Smooth muscle cell (in vitro differentiated cells): ENCODE measurements around the gene AFF4. TPM values are rescaled to one million over a fixed set of nuclear protein-coding genes. Genes with fewer than 3 reads are reported as not detected.

Experiments
- DNase-seq: peaks from one replicate; lab custom pipeline; 2025; ENCODE audit not compliant: unreplicated experiment; lab: John Stamatoyannopoulos, UW
- H2AFZ ChIP-seq: fragments of 200-600 bp; sonication (generic); 2 replicates; pipeline ENCODE4 v1.6.0; 2016; ENCODE audit warnings: antibody characterized with exemption, low read depth, mild to moderate bottlenecking
- H3F3A ChIP-seq: fragments of 200-600 bp; sonication (generic); 2 replicates; pipeline ENCODE4 v1.6.0; 2017; ENCODE audit warnings: antibody characterized with exemption, low read depth
- H3K27ac ChIP-seq: fragments of 200-600 bp; sonication (generic); 2 replicates; pipeline ENCODE4 v1.5.1; 2016; ENCODE audit warnings: low read depth, mild to moderate bottlenecking
- H3K27me3 ChIP-seq: fragments of 200-600 bp; sonication (generic); 2 replicates; pipeline ENCODE4 v1.6.1; 2016; ENCODE audit warnings: low read depth, mild to moderate bottlenecking
- H3K36me3 ChIP-seq: fragments of 200-600 bp; sonication (generic); 2 replicates; pipeline ENCODE4 v1.5.1; 2016; ENCODE audit warnings: low read depth
- H3K4me1 ChIP-seq: fragments of 200-600 bp; sonication (generic); 2 replicates; pipeline ENCODE4 v1.5.1; 2016; ENCODE audit warnings: low read depth
- H3K4me2 ChIP-seq: fragments of 200-600 bp; sonication (generic); 2 replicates; pipeline ENCODE4 v1.6.0; 2016; ENCODE audit warnings: mild to moderate bottlenecking
- H3K4me3 ChIP-seq: fragments of 200-600 bp; sonication (generic); 2 replicates; pipeline ENCODE4 v1.5.1; 2016; ENCODE audit warnings: mild to moderate bottlenecking
- H3K79me2 ChIP-seq: fragments of 200-600 bp; sonication (generic); 2 replicates; pipeline ENCODE4 v1.6.0; 2016; ENCODE audit warnings: low read depth, mild to moderate bottlenecking
- H3K9ac ChIP-seq: fragments of 200-600 bp; sonication (generic); 2 replicates; pipeline ENCODE4 v1.6.0; 2016; ENCODE audit warnings: low read depth
- H3K9me3 ChIP-seq: fragments of 200-600 bp; sonication (generic); replicated peaks from 2 replicates; pipeline ENCODE4 v1.5.1; 2016; ENCODE audit warnings: low read depth
- H4K20me1 ChIP-seq: fragments of 200-600 bp; sonication (generic); 2 replicates; pipeline ENCODE4 v1.6.0; 2016; ENCODE audit warnings: low read depth
- WGBS: methylation state at CpG from one replicate; pipeline ENCODE4 v1.1.7; 2016; ENCODE audit warnings: low lambda C conversion rate; 5-methylcytosine and 5-hydroxymethylcytosine counted together
- polyA plus RNA-seq: library from polyadenylated mRNA; unstranded; fragments of >200 nt; fragmentation: Nextera tagmentation; extraction: Ambion mirVana; gene quantifications from 2 replicates; pipeline ENCODE4 v1.2.1, GENCODE V29; 2016
- total RNA-seq: library from RNA; depleted of rRNA; stranded (reverse); fragments of >200 nt; gene quantifications from 2 replicates; pipeline ENCODE4 v1.2.3, GENCODE V29; 2014
- TF ChIP-seq, protein P1 (sequence below): fragments of 200-600 bp; sonication (generic); IDR thresholded peaks from 2 replicates; pipeline ENCODE4 v1.5.1; 2017; ENCODE audit warnings: borderline replicate concordance, mild to moderate bottlenecking, antibody characterized with exemption; ENCODE audit not compliant: insufficient read depth, poor library complexity, severe bottlenecking

The AFF4 gene
- total and polyA plus RNA-seq, 2 experiments from 2014 or later, result 27.8 to 137 TPM

DNA sequence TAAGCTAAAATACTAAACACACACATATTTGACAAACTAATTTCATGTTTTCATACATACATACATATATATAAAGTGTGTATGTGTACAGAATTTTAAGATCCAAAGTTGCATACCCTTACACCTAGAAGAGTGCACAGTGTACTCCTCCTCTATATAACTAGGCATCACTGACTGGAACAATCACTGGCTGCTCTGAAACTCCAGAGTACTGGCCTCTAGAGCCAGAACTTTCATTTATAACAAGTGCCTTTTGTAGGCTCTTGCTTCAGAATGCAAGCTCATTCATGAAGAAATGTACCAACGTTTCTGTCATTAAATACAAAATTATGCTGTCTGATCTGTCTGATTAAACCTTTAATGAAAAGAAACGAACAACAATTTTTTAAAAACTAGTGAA lies 86.0 kb downstream of the AFF4 start:
- H3K4me2 ChIP-seq, result no peak overlapping the region
- TF ChIP-seq, protein P1, sequence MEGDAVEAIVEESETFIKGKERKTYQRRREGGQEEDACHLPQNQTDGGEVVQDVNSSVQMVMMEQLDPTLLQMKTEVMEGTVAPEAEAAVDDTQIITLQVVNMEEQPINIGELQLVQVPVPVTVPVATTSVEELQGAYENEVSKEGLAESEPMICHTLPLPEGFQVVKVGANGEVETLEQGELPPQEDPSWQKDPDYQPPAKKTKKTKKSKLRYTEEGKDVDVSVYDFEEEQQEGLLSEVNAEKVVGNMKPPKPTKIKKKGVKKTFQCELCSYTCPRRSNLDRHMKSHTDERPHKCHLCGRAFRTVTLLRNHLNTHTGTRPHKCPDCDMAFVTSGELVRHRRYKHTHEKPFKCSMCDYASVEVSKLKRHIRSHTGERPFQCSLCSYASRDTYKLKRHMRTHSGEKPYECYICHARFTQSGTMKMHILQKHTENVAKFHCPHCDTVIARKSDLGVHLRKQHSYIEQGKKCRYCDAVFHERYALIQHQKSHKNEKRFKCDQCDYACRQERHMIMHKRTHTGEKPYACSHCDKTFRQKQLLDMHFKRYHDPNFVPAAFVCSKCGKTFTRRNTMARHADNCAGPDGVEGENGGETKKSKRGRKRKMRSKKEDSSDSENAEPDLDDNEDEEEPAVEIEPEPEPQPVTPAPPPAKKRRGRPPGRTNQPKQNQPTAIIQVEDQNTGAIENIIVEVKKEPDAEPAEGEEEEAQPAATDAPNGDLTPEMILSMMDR, result no peak
- 90% methylated on average over 2 of the region's 2 CpGs for WGBS
- H3K4me3 ChIP-seq, result no peak overlapping the region
- no peak overlapping the region for H3K9ac ChIP-seq
- no peak for DNase-seq
- no peaks in the 10 kb centered on the region for H3K4me1 ChIP-seq
- H2AFZ ChIP-seq, result no peak overlapping the region
- peaks cover 51% of the 10 kb centered on the region for H3F3A ChIP-seq
- H3K79me2 ChIP-seq, result peaks cover 6% of the 10 kb centered on the region
- H3K27ac ChIP-seq, result peak overlapping the region; percentile 44
- peaks cover 79% of the 10 kb centered on the region for H4K20me1 ChIP-seq
- H3K9me3 ChIP-seq, result no peaks in the 10 kb centered on the region
- no peaks in the 10 kb centered on the region for H3K27me3 ChIP-seq
- H3K36me3 ChIP-seq, result peaks cover 11% of the 10 kb centered on the region

- H3K9ac ChIP-seq, result no peak overlapping the region
- peaks cover 6% of the 10 kb centered on the region for H3K79me2 ChIP-seq
- peak overlapping the region; percentile 44 for H3K27ac ChIP-seq
- 93% methylated on average over 1 of the region's 1 CpG for WGBS
- H3K4me1 ChIP-seq, result no peaks in the 10 kb centered on the region
- no peak overlapping the region for H3K4me3 ChIP-seq
- peaks cover 67% of the 10 kb centered on the region for H4K20me1 ChIP-seq
- H2AFZ ChIP-seq, result no peak overlapping the region
- DNase-seq, result no peak
- no peak overlapping the region for H3K4me2 ChIP-seq
- no peaks in the 10 kb centered on the region for H3K27me3 ChIP-seq
- H3F3A ChIP-seq, result peaks cover 57% of the 10 kb centered on the region
- TF ChIP-seq, protein P1, result no peak
- H3K36me3 ChIP-seq, result peaks cover 6% of the 10 kb centered on the region
- H3K9me3 ChIP-seq, result no peaks in the 10 kb centered on the region
Measured at GRCh38 chr5:132876020-132876759, 87.2 kb downstream of the AFF4 start.

- no peaks in the 10 kb centered on the region for H3K4me1 ChIP-seq
- H3K9me3 ChIP-seq, result no peaks in the 10 kb centered on the region
- H3K79me2 ChIP-seq, result peaks cover under 1% of the 10 kb centered on the region
- H4K20me1 ChIP-seq, result peaks cover 44% of the 10 kb centered on the region
- 98% methylated on average over 3 of the region's 3 CpGs for WGBS
- H3F3A ChIP-seq, result peaks cover 61% of the 10 kb centered on the region
- H3K4me3 ChIP-seq, result no peak overlapping the region
- no peak for DNase-seq
- H3K27me3 ChIP-seq, result no peaks in the 10 kb centered on the region
- no peak overlapping the region for H3K27ac ChIP-seq
- no peak overlapping the region for H2AFZ ChIP-seq
- no peak overlapping the region for H3K4me2 ChIP-seq
- no peak overlapping the region for H3K9ac ChIP-seq
- no peaks in the 10 kb centered on the region for H3K36me3 ChIP-seq
- TF ChIP-seq, protein P1, result no peak
Measured at GRCh38 chr5:132873930-132874271, 89.5 kb downstream of the AFF4 start.
